Stimulated activated CD8-positive, alpha-beta memory T cell treated with anti-CD3 and anti-CD28 coated beads, Interleukin-12 subunit alpha, Interleukin-12 subunit beta, amount 100 ng/mL, for 24 hours (primary cell): ENCODE results near the gene ATOH8.

Experiments
- DNase-seq: peaks from one replicate; pipeline ENCODE4 v3.0.0-alpha.2; 2020; ENCODE audit errors: extremely low read depth

The ATOH8 gene

GRCh38 chr2:85786444-85786843, 32.7 kb downstream of the ATOH8 start:
- no peak for DNase-seq

DNA sequence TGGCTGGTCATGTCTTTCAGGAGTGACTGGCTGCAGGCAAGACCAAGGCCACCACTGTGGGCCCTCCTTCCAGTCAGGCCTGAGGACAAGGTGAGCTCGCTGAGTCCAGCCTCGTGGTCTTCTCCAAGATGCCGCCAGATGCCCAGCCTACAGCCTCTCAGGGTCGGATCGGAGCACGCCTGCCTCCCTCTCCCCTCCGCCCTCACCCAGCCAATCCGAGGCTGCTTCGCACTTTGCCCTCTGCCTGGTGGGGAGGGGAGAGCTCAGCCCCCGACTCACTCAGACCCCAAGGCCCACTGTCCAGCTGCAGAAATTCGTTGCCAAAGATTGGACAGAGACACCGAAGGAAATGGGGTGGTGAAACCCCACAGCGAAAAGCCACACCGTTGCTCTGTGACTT, 33.1 kb downstream of the ATOH8 start:
- no peak for DNase-seq

DNA sequence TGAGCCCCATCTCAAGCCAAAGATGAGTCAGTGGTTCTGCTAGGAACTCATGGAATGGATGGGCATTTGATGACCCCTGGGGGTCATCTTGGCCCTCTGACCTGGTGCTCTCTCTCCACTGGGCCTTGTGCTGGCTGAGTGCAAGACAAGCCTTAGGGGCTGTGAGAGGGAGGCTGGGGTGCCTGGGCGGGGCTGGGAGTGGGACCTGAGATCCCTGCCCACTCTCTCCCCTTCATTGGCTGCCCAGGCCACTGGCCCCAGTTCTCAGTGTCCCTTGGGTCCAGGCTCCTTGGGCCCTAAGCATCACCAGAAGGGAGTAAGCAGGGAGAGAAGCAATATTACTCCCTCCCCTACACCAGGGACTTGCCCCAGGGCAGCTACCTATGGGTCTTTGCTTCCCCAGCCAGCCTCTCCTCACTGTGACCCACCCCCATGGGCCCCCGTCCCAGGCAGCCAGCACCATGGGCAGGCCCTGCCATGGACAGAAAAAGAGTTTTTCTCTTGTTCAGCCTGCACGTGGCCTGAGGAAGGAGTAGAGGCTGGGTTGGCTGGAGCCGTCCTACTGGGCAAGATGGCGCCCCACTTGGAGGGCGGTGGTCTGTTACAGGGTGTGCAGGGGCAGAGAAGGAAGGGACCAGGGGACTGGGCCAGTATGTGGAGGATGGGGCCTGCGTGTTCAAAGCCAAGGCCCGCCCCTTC, 33.6 kb downstream of the ATOH8 start:
- DNase-seq: no peak

- DNase-seq: no peak
Observed at GRCh38 chr2:85787981-85788340, 34.2 kb downstream of the ATOH8 start.

DNA sequence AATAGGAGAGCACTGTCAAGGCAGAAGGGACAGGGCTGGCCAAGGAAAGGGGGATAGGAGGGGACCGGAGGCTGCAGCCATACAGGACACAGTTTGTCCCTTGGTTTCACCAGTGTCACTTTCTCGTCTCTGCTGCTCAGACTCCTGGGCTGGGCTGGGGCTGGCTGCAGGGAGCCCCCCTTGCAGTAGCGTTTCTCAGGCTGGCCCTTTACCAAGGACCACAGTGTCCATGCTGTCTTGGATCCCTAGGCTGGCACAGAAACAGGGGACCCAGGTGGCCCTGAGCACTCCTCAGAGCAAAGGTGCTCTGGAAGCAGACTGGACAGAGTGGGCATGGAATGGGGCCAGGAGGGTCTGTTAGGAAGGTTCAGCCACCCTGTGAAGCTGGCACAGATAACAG, 34.8 kb downstream of the ATOH8 start:
- no peak for DNase-seq

DNA sequence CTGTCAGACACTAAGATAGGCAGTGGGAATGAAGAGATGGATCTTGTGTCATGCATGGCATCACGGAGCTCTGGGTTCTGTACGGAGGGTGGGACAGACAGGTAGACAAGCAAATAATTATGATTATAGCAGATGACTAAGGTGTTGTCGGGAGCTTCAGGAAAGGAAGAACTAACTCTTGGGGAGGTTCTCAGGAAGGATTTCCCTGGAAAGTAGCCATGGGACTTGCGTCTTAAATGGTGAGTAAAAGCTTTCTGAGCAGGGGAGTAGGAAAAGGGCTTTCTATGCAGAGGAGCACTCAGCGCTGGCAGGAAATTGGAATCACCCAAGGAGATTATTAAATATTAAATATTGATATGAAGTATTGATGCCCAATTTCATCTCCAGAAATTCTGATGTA, 35.5 kb downstream of the ATOH8 start:
- no peak for DNase-seq

DNA sequence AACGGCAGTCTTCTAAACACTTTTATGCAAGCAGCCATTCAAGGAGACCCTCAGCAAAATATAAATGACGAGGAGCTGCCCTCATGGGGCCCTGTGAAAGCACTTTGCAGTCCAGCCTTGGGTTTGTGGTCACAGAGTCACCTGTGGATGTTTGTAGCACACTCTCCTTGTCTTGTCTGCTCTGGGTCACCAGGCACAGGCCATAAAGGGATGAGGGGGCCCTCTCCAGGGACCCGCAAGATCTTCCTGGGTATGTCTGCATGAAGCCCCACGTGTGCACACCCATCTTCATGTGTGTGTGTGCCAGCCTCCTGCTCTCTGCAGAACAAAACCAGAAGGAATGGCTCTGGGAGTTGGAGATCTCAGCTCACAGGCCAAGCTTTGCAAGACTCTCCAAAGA, 36.2 kb downstream of the ATOH8 start:
- DNase-seq: no peak

- no peak for DNase-seq
Observed at GRCh38 chr2:85790499-85791188, 36.9 kb downstream of the ATOH8 start.

DNA sequence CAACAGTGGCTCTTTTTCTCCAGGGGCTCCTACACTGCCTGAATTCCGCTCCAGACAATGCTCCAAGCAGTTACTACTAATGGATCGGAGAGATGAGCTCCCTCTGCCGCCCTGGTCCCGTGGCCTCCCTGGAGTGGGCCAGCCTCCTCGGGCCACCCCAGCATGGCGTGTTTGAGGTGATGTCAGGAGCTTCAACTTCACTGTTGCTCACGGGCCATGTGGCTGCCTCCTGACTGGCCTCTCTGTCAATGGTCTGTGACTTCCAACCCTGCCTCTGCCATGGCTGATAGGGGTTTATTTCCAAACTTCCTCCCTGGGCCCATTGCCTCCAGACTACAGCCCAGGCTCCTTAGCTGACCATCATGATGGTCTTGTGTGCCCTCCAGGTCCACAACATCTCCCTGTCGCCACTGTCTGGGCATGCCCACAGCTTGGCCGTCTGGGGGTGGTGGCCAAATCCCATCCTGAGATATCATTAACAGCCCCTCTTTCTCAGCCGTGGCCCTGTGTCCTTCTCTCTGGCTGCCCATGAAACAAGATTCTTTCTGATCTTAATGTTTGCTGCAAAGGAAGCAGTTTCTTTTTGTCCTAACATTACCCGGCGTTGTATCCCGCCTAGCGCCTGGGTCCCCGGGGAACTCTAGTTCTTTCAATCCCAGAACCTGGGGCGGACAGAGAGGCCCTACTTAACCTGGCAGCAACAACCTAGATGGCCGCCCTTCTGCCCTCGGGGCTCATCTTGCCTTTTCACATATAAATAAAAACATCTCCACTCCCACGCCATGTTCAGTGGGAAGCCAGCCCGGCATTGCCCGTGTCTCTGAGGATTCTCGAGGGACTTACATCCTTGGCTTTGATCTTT, 38.1 kb downstream of the ATOH8 start:
- no peak for DNase-seq

DNA sequence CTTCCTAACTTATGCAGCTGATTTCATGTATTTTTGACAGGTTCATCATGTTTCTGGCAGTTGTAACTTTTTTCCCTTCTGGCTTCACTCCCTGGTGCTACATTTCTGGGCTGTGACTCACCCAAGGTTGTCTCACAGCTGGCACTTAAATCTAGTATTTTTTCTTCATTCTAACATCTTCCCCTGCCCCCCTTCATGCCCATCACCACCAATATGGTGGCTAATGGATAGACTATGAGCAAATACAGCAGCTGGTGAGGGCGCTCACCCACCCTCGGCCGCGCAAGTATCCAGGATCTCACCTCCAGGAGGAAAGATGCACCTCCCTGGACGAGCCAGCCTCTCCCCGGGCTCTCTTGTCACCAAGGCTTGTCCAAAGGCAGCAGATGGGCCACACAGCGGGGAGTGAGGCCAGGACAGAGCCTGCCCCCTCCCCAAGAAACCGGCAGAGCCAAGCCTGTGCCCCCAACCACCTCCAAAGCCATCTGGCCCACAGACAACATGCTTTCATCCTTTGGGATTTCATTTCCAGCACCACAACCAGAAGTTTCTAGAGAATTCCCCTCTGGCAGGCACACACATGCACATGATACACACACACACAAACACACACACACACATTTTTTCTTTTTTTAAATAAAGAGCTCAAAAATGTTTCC, 39.1 kb downstream of the ATOH8 start:
- DNase-seq: no peak

- DNase-seq: no peak
Observed at GRCh38 chr2:85793584-85793983, 39.8 kb downstream of the ATOH8 start.

DNA sequence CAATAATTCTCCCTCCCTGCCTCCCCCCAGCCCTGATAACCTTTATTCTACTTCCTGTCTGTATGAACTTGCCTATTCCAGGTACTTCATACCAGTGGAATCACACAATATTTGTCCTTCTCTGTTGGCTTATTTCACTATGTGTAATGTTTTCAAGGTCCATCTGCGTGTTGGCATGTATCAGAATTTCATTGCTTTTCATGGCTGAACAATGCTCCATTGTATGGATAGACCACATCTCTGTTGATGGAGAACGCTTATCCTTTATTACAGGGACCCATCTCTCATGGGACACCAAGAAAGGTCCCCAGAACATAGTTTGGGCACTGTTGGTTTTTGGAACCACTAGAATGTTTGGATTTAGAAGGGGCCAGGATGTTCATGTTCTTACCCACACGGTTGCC, 40.2 kb downstream of the ATOH8 start:
- DNase-seq: no peak

DNA sequence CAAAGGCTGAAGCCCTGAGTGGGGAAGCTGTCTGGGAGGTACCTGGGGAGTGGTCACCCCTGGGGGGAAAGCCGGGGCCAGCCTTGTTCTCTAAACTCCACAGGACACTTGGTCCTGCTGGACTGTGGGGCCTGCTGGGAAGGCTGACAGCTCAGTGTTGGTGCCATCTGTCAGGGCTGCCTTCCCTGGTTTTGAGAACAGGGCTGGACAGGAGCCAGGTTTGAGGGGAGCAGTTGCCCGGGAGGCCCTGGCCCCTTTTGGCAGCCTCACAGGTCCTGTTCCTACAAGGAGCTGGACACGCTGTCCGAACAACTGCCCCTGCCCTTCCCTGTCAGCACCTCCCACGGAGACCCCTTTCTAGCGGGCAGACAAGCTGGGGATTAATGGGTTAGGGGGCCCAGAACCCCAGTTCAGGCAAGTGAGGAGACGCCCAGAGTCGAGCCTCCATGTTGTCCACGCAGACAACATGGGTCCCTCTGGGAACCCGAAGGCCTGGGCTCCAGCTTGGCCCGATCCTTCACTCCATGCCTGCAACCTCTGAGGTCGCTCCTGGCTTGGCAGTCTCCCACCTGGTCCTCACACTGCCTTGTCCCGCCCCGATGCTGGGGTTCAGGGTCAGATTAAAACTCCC, 40.8 kb downstream of the ATOH8 start:
- DNase-seq: no peak

DNA sequence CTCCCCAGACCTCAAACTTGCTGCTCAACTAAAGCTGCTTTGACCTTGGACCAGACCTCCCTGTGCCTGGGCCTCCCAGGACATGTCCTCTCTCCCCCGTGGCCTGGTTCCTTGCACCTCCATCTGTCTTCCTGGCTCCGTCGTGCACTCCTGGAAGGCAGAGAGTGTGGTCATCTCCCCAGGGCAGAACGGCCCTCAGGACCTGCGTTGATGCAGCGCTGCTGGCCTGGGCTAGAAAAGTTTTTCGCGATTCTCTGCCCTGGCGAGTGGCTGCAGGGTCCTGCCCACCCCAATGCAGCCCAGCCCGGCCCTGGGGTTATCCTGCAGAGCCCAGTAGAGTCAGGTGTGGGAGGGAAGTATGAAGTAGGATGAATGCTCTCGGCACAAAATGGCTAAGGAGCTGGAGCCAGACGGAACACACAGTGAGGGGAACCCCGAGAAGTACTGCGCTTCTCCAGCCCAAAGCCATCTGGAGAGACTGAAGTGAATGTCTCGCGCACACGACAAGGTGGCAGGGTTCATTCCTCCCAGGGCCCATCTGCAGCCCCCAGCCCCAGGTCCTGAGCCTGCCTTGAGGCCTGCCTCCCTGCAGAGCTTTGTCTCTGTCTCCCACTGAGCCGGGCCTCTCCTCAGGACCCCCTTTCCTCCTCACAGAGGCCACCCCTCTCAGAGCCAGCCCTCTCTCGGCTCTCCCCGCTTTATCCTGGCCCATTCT, 41.7 kb downstream of the ATOH8 start:
- no peak for DNase-seq

DNA sequence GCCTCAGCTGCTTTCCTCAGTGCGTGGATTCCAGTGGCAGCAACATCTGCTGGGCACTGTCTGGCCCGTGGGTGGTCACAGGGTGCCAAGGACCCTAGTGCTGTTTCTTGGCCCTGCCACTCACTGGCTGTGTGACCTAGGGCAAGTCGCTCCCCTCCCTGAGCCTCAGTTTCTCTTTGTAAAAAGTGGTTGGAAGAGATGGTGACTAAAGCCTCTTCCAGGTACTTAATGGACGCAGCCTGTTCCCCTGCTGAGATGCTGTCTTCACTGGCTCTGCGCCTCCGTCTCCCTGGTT, 42.2 kb downstream of the ATOH8 start:
- no peak for DNase-seq

DNA sequence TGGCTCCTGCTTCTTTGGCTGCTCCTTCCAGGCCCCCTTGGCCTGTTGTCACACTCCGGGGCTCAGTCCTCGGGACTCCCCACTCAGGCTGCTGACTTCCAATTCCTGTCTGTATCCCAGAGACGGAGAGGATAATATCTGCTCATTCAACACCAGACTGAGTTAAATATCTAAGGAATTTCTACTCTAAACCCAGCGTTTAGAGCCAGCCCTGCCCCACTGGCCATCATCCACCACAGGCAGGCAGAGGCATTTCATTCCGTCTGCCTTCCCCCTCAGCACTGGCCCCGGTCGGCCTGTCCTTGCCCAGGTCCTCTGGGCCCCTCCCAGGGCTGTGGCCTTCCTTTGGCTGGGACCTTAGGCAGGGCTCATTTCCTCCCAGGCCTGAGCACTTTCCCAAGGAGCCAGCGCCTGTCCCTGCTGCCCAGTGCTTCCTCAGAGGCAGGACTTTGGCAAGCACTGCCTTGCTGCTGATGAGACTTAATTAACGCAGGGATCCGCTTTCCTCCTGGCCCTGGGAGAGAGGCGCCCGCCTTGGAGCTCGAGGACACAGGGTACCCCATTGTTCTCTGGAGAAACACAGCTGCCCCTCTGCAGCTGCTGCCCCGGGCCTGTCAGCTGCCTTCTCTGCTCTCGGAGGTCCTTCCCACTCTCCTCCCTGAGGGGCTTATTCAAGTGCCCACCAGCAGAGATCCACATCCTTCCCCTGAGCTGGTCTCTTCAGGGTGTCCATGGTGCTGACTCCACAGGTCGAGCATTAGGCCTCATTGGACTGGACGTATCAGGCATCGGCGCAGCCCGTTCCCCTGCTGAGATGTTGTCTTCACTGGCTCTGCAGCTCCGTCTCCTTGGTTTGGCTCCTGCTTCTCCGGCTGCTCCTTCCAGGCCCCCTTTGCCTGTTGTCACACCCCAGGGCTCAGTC, 42.8 kb downstream of the ATOH8 start:
- no peak for DNase-seq

DNA sequence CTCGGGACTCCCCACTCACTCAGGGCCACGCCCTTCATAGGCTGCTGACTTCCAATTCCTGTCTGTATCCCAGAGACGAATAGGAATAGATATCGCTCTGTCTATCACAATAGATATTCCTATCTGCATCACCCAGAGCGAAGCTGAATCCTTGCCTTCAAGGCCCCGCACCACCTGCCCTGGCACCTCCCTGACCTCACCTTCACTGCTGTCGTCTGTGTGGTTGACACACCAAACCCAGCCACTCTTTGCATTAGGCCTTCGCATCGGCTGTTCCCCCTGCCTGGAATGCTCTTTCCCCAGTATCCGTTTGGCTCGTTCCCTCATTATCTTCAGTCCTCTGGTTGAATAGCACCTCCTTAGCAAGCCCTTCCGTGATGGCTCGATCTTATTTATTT, 43.5 kb downstream of the ATOH8 start:
- no peak for DNase-seq

- no peak for DNase-seq
Observed at GRCh38 chr2:85797921-85798320, 44.1 kb downstream of the ATOH8 start.

DNA sequence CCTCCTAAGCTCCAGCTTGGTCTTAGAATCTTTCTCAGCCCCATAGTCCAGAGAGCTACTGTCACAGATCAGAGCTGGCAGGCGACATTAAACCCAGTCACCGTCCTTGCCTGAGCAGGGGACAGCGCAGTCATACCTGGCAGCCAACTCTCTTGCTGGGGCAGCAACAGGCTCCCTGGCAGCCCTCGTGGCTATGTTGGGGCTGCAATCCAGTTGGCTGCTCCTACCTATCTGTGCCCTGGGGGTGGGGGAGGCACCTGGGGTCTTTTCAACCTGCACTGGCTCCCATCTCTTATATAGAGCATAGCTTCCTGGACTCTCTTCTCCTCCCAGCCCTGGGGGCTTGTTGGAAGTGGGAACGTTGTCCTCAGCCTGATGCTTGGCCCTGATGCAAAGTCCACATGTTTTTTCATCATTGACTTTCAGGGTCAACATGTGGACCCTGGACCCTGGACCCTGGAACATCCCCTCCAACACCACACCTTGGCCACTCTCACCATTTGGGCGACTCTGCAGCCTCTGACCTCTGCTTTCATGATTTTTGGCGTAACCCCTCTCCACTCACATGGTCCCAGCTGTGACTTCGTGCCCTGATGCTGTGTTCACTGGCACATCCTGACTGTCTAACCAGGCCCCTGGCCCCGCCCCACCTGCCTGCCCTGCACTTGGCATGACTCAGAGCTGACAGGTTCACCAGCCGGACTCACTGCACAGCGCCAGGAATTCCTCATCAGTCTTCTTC, 45.6 kb downstream of the ATOH8 start:
- DNase-seq: no peak

DNA sequence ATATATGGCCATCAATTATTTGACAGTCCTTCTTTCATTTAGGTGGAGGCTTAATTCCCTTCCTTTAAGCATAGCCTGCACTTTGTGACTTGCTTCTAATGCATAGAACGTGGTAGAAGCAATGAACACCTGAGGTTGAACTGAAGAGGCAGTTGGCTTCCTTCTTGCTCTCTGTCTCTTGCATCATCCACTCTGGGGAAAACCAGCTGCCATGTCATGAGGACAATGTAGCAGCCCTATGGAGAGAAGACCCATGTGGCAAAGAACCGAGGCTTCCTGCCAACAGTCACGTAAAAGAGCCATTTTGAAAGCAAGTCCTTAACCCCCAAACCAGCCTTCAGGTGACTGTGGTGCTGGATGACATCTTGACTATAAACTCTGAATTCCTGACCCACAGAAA, 46.8 kb downstream of the ATOH8 start:
- DNase-seq: no peak
